ENCODE data around the gene SAMD4A.
"Not testable (repeated sequence)": the region's sequence is repeated elsewhere in the genome, so short reads cannot be mapped to it uniquely, and the experiment has no call there.

SAMD4A gene

GRCh38 chr14:54599966-54600716 lies 33.2 kb downstream of the SAMD4A start:
- no peak for DNase-seq

GRCh38 chr14:54600717-54601109 lies 33.8 kb downstream of the SAMD4A start:
- DNase-seq = no peak

- no peak for DNase-seq
Observed at GRCh38 chr14:54603362-54603761, 36.4 kb downstream of the SAMD4A start.

GRCh38 chr14:54606178-54606577 lies 39.2 kb downstream of the SAMD4A start:
- no peak for DNase-seq

GRCh38 chr14:54606631-54607133 lies 39.8 kb downstream of the SAMD4A start:
- DNase-seq = no peak

GRCh38 chr14:54609576-54609975 lies 42.6 kb downstream of the SAMD4A start:
- DNase-seq = no peak

- no peak for DNase-seq
Observed at GRCh38 chr14:54610051-54610977, 43.4 kb downstream of the SAMD4A start.

- no peak for DNase-seq
Observed at GRCh38 chr14:54614296-54614695, 47.4 kb downstream of the SAMD4A start.

GRCh38 chr14:54617467-54617866 lies 50.5 kb downstream of the SAMD4A start:
- DNase-seq = no peak

GRCh38 chr14:54621686-54622085 lies 54.8 kb downstream of the SAMD4A start:
- no peak for DNase-seq

GRCh38 chr14:54622192-54622958 lies 55.4 kb downstream of the SAMD4A start:
- DNase-seq = peak; percentile 44 to 55

GRCh38 chr14:54623279-54624004 lies 56.5 kb downstream of the SAMD4A start:
- DNase-seq = no peak

GRCh38 chr14:54624005-54624358 lies 57.1 kb downstream of the SAMD4A start:
- DNase-seq = not testable (repeated sequence)

GRCh38 chr14:54625112-54625511 lies 58.2 kb downstream of the SAMD4A start:
- no peak for DNase-seq

GRCh38 chr14:54627219-54627539 lies 60.3 kb downstream of the SAMD4A start:
- DNase-seq = no peak

- DNase-seq = peak in 1 of 2 donors; percentile 12
Observed at GRCh38 chr14:54627540-54628363, 60.8 kb downstream of the SAMD4A start.

- no peak for DNase-seq
Observed at GRCh38 chr14:54629183-54629582, 62.3 kb downstream of the SAMD4A start.

GRCh38 chr14:54629635-54630360 lies 62.9 kb downstream of the SAMD4A start:
- no peak for DNase-seq

- no peak for DNase-seq
Observed at GRCh38 chr14:54631016-54631415, 64.1 kb downstream of the SAMD4A start.

GRCh38 chr14:54632452-54632851 lies 65.5 kb downstream of the SAMD4A start:
- no peak for DNase-seq

- DNase-seq = no peak
Observed at GRCh38 chr14:54633076-54633475, 66.1 kb downstream of the SAMD4A start.
